NT2/D1 (cell line): ENCODE data around the gene LPIN1.

Experiments used
- DNase-seq: peaks from one replicate; pipeline ENCODE4 v3.0.0-alpha.2; 2011; ENCODE audit warnings: low read depth, low spot score
- H3K27me3 ChIP-seq: 2 replicates; pipeline ENCODE4 v1.6.0; 2011; ENCODE audit warnings: mild to moderate bottlenecking; ENCODE audit not compliant: insufficient read length, insufficient read depth
- H3K36me3 ChIP-seq: 2 replicates; pipeline ENCODE4 v1.6.1; 2011; ENCODE audit warnings: mild to moderate bottlenecking, low read length, mixed read lengths; ENCODE audit not compliant: insufficient read depth, insufficient read length
- H3K4me1 ChIP-seq: 2 replicates; pipeline ENCODE4 v1.5.1; 2011; ENCODE audit not compliant: insufficient read depth, insufficient read length
- H3K4me3 ChIP-seq: 2 replicates; pipeline ENCODE4 v1.5.1; 2011; ENCODE audit warnings: low read depth; ENCODE audit not compliant: insufficient read length
- H3K9ac ChIP-seq: 2 replicates; pipeline ENCODE4 v1.6.0; 2011; ENCODE audit warnings: low read depth; ENCODE audit not compliant: insufficient read length
- H3K9me3 ChIP-seq: 2 replicates; pipeline ENCODE4 v1.5.1; 2011; ENCODE audit warnings: mild to moderate bottlenecking, low read length; ENCODE audit not compliant: insufficient read depth
- SUZ12 ChIP-seq: IDR thresholded peaks from 2 replicates; pipeline ENCODE4 v1.6.1; 2011; ENCODE audit not compliant: insufficient read length, insufficient read depth; ENCODE audit errors: extremely low read depth
- YY1 ChIP-seq: IDR thresholded peaks from 2 replicates; pipeline ENCODE4 v1.6.1; 2011; ENCODE audit not compliant: insufficient read length, insufficient read depth
- ZNF274 ChIP-seq: IDR thresholded peaks from 2 replicates; pipeline ENCODE4 v1.6.1; 2011; ENCODE audit warnings: mild to moderate bottlenecking, low read depth, low read length

Gene LPIN1

DNA sequence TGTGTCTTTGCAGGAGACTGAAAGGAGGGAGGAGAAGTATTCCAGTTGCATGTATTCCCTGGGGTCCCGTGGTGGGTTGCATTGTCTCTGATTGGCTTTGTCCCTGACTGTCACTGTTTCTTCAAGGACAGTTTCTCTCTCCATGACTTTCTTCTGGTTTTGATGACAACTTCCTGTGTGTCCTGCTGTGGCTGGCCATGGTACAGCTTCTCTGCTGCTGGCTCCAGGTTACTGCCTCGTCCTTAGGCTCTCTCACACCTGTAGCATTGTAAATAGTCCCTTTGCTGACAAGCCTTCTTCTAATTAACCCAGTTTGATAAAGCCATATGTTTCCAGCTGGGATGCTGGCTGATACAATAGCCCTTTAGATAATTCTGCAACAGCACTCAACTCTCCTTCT is 129.0 kb downstream of the LPIN1 start:
- no peak overlapping the region for H3K9ac ChIP-seq
- no peak overlapping the region for H3K4me3 ChIP-seq
- H3K36me3 ChIP-seq = no peaks in the 10 kb centered on the region
- H3K4me1 ChIP-seq = no peaks in the 10 kb centered on the region
- DNase-seq = no peak
- no peaks in the 10 kb centered on the region for H3K9me3 ChIP-seq
- no peaks in the 10 kb centered on the region for H3K27me3 ChIP-seq
- TF ChIP-seq ZNF274 (no peak), YY1 (no peak), SUZ12 (no peak)

DNA sequence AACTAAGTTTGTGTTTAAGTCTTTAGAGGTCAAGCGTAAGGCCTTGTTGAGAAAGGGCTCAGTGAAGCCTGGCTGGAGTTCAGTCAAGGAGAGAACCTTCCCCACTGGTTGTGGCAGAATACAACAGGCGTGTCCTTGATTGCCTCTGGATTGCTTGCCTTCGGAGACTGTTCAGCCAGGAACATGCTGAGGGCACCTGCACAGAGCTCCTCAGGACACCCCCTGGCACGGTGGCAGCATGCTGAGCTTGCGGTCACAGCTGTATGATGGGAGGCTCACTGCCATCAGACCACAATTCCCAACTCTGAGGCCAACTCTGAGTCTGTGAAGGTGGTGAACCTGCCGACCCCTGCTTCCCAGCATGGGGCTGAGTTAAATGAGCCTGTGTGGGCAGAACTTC is 130.0 kb downstream of the LPIN1 start:
- TF ChIP-seq ZNF274 (no peak), SUZ12 (no peak), YY1 (no peak)
- Histone ChIP-seq H3K27me3 (no peaks in the 10 kb centered on the region), H3K9me3 (no peaks in the 10 kb centered on the region), H3K4me1 (no peaks in the 10 kb centered on the region), H3K36me3 (no peaks in the 10 kb centered on the region), H3K9ac (no peak overlapping the region), H3K4me3 (no peak overlapping the region)
- no peak for DNase-seq

DNA sequence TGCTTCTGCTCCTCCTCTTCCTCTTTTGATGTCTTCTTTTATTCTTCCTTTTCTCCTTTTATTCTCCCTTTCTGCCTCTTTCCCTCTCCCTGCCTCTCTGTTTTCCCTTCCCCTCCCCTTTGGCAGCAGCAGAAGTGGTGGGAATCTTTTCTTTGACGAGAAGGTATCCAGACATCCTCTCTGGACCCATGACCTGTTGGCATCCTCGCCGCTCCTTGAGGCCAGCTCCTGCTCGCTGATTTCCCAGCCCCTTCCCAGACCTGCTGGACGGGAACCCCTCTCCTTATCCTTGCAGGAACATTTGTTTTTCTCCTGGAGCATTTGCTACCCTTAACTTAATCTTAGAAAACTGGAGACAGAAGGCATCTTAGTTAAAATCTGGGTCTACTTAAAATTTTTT is 130.5 kb downstream of the LPIN1 start:
- TF ChIP-seq ZNF274 = no peak
- TF ChIP-seq SUZ12 = no peak
- TF ChIP-seq YY1 = no peak
- Histone ChIP-seq H3K9me3 (no peaks in the 10 kb centered on the region), H3K9ac (no peak overlapping the region), H3K36me3 (no peaks in the 10 kb centered on the region), H3K4me3 (no peak overlapping the region), H3K27me3 (no peaks in the 10 kb centered on the region), H3K4me1 (no peaks in the 10 kb centered on the region)
- DNase-seq = no peak
